H1 (cell line): ENCODE measurements around the gene GALNT17.

Source experiments
- CEBPB ChIP-seq: IDR thresholded peaks from 2 replicates; pipeline ENCODE4 v1.6.1; 2012; ENCODE audit warnings: low read depth, low read length
- EP300 ChIP-seq, 2 experiments: IDR thresholded peaks; 1 replicate in 1 of 2; 2 replicates in 1 of 2; pipeline ENCODE4 v1.6.1; 2011 to 2012; ENCODE audit warnings: low read depth in 2 of 2, low read length in 2 of 2, mild to moderate bottlenecking in 2 of 2, borderline replicate concordance in 1 of 2, inconsistent platforms in 1 of 2, moderate library complexity in 1 of 2
- EZH2 ChIP-seq: fragments of 200-600 bp; sonication (generic); IDR thresholded peaks from 2 replicates; pipeline ENCODE4 v1.7.1; 2012; ENCODE audit warnings: low read depth, mild to moderate bottlenecking, moderate library complexity, low read length, inconsistent platforms; ENCODE audit not compliant: severe bottlenecking
- JUND ChIP-seq: IDR thresholded peaks from 2 replicates; pipeline ENCODE4 v1.6.1; 2011; ENCODE audit warnings: mild to moderate bottlenecking, improper control_type of control experiment, low read length
- MAX ChIP-seq: IDR thresholded peaks from 2 replicates; pipeline ENCODE4 v1.6.1; 2012; ENCODE audit warnings: inconsistent platforms
- POLR2A ChIP-seq, 2 experiments: IDR thresholded peaks; 1 replicate in 1 of 2; 2 replicates in 1 of 2; pipeline ENCODE4 v1.6.1; 2011; ENCODE audit warnings: low read depth in 2 of 2, low read length in 2 of 2, mild to moderate bottlenecking in 2 of 2; ENCODE audit errors: control extremely low read depth in 1 of 2
- POLR2AphosphoS5 ChIP-seq: IDR thresholded peaks from 2 replicates; pipeline ENCODE4 v1.6.1; 2011; ENCODE audit warnings: low read depth, low read length
- RAD21 ChIP-seq, 2 experiments: IDR thresholded peaks in 1 of 2; conservative IDR thresholded peaks in 1 of 2; 2 replicates each; pipeline ENCODE4 v1.6.1; 2011; ENCODE audit warnings: low read depth in 2 of 2, low read length in 2 of 2, improper control_type of control experiment in 1 of 2, inconsistent platforms in 1 of 2, mild to moderate bottlenecking in 1 of 2, moderate library complexity in 1 of 2
- RFX5 ChIP-seq: IDR thresholded peaks from 2 replicates; pipeline ENCODE4 v1.6.1; 2011; ENCODE audit warnings: low read depth, low read length, improper control_type of control experiment, borderline replicate concordance
- SP1 ChIP-seq: IDR thresholded peaks from 2 replicates; pipeline ENCODE4 v1.6.1; 2011; ENCODE audit warnings: low read depth, low read length
- USF2 ChIP-seq: IDR thresholded peaks from 2 replicates; pipeline ENCODE4 v1.6.1; 2011; ENCODE audit warnings: low read length, improper control_type of control experiment
- YY1 ChIP-seq: IDR thresholded peaks from 2 replicates; pipeline ENCODE4 v1.6.1; 2011; ENCODE audit warnings: low read depth, mild to moderate bottlenecking, low read length
- ZNF274 ChIP-seq: IDR thresholded peaks from 2 replicates; pipeline ENCODE4 v1.7.0; 2012; ENCODE audit warnings: low read length, borderline replicate concordance; ENCODE audit errors: extremely low read depth
- TF ChIP-seq, protein P1 (sequence below), 3 experiments: IDR thresholded peaks; 1 replicate in 2 of 3; 2 replicates in 1 of 3; pipeline versions ENCODE4 v1.5.1 to v1.6.1; 2011; ENCODE audit warnings: low read length in 3 of 3, mild to moderate bottlenecking in 3 of 3, inconsistent platforms in 2 of 3, low read depth in 1 of 3, moderate library complexity in 1 of 3; ENCODE audit not compliant: insufficient read depth in 1 of 3; ENCODE audit errors: control extremely low read depth in 1 of 3

GRCh38 chr7:71665716-71666115 lies 533.8 kb downstream of the GALNT17 start:
- TF ChIP-seq, protein P1, sequence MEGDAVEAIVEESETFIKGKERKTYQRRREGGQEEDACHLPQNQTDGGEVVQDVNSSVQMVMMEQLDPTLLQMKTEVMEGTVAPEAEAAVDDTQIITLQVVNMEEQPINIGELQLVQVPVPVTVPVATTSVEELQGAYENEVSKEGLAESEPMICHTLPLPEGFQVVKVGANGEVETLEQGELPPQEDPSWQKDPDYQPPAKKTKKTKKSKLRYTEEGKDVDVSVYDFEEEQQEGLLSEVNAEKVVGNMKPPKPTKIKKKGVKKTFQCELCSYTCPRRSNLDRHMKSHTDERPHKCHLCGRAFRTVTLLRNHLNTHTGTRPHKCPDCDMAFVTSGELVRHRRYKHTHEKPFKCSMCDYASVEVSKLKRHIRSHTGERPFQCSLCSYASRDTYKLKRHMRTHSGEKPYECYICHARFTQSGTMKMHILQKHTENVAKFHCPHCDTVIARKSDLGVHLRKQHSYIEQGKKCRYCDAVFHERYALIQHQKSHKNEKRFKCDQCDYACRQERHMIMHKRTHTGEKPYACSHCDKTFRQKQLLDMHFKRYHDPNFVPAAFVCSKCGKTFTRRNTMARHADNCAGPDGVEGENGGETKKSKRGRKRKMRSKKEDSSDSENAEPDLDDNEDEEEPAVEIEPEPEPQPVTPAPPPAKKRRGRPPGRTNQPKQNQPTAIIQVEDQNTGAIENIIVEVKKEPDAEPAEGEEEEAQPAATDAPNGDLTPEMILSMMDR (IDR thresholded peaks at IDR 0.05; ENCODE audit: control extremely low read depth in 1 of 3, insufficient read depth in 1 of 3, low read depth in 1 of 3, low read length in 3 of 3) = no peak
- TF ChIP-seq POLR2AphosphoS5 = no peak
- TF ChIP-seq MAX = no peak
- TF ChIP-seq EP300 (IDR thresholded peaks at IDR 0.05; ENCODE audit: borderline replicate concordance in 1 of 2, low read depth in 2 of 2, low read length in 2 of 2) = no peak
- TF ChIP-seq POLR2A (IDR thresholded peaks at IDR 0.05; ENCODE audit: control extremely low read depth in 1 of 2, low read depth in 2 of 2, low read length in 2 of 2) = no peak
- no peak for TF ChIP-seq USF2
- no peak for TF ChIP-seq JUND
- no peak for TF ChIP-seq SP1
- TF ChIP-seq RAD21 (IDR thresholded peaks at IDR 0.05 in 1 of 2, conservative IDR thresholded peaks at IDR 0.05 in 1 of 2; ENCODE audit: low read depth in 2 of 2, low read length in 2 of 2) = no peak
- TF ChIP-seq ZNF274 = no peak
- TF ChIP-seq RFX5 = no peak
- TF ChIP-seq YY1 = no peak
- no peak for TF ChIP-seq CEBPB
- TF ChIP-seq EZH2 = no peak
